Measurements from ENCODE around the gene CASKIN1. TPM values are rescaled to one million over a fixed set of nuclear protein-coding genes. Genes with fewer than 3 reads are reported as not detected.

Gene CASKIN1
- total RNA-seq, 1 donor from 2014 or later, result 2.4 TPM

GRCh38 chr16:2166263-2167067 is 29.9 kb downstream of the CASKIN1 start:
- Mint-ChIP-seq H3K27me3 (ENCODE audit: unreplicated experiment) (no peaks in the 10 kb centered on the region), H3K36me3 (ENCODE audit: low read depth, unreplicated experiment) (peaks cover 7% of the 10 kb centered on the region), H3K27ac (ENCODE audit: unreplicated experiment) (peak overlapping the region; percentile 67), H3K9me3 (ENCODE audit: unreplicated experiment) (no peaks in the 10 kb centered on the region), H3K4me1 (ENCODE audit: unreplicated experiment) (peaks cover 13% of the 10 kb centered on the region), H3K4me3 (ENCODE audit: unreplicated experiment) (peak overlapping the region; percentile 65)
- DNase-seq (ENCODE audit: low spot score), result no peak
- no peak for TF ChIP-seq CTCF (IDR thresholded peaks at IDR 0.05; ENCODE audit: unreplicated experiment)

GRCh38 chr16:2165861-2166260 is 30.5 kb downstream of the CASKIN1 start:
- peaks cover 13% of the 10 kb centered on the region for H3K4me1 Mint-ChIP-seq (ENCODE audit: unreplicated experiment)
- peak overlapping the region; percentile 65 for H3K4me3 Mint-ChIP-seq (ENCODE audit: unreplicated experiment)
- DNase-seq (ENCODE audit: low spot score), result no peak
- no peak for TF ChIP-seq CTCF (IDR thresholded peaks at IDR 0.05; ENCODE audit: unreplicated experiment)
- peak overlapping the region; percentile 67 for H3K27ac Mint-ChIP-seq (ENCODE audit: unreplicated experiment)
- H3K27me3 Mint-ChIP-seq (ENCODE audit: unreplicated experiment), result no peaks in the 10 kb centered on the region
- H3K9me3 Mint-ChIP-seq (ENCODE audit: unreplicated experiment), result no peaks in the 10 kb centered on the region
- H3K36me3 Mint-ChIP-seq (ENCODE audit: low read depth, unreplicated experiment), result peaks cover 7% of the 10 kb centered on the region

DNA sequence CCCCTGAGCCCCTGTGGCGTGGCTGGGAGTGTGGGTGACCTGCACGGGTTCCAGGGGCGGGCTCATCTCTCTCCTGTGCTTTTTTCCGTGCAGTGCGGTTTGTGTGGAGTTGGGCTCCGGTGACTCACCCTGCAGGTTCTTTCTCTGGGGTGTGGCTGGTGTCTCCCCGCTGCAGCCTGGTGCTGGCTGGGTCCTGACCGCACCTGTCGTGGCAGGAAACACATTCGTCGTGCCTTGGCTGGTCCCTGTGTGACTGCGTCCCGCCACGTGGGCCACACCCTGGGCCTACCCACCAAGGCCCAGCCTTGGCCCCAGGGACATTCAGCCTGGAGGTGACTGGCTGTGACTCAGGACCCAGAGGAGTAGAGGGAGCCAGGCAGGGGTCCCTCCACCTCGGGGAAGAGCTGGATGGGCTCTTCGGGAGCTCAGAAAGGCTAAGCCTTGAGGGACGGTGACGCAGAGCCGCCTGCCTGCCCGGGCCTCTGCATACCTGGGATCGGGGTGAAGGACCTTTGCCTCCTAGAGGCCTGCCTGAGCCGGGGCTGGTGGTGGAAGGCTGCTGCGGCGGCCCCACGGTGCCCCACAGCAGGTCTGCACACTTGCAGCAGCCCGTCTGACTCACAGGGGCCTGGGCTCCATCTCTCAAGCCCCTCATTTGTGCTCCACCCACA is 33.1 kb downstream of the CASKIN1 start:
- H3K27me3 Mint-ChIP-seq (ENCODE audit: unreplicated experiment), result no peaks in the 10 kb centered on the region
- H3K4me3 Mint-ChIP-seq (ENCODE audit: unreplicated experiment), result no peak overlapping the region
- TF ChIP-seq CTCF (IDR thresholded peaks at IDR 0.05; ENCODE audit: unreplicated experiment), result no peak
- H3K9me3 Mint-ChIP-seq (ENCODE audit: unreplicated experiment), result no peaks in the 10 kb centered on the region
- peaks cover 7% of the 10 kb centered on the region for H3K36me3 Mint-ChIP-seq (ENCODE audit: low read depth, unreplicated experiment)
- no peak overlapping the region for H3K27ac Mint-ChIP-seq (ENCODE audit: unreplicated experiment)
- DNase-seq (ENCODE audit: low spot score), result no peak
- H3K4me1 Mint-ChIP-seq (ENCODE audit: unreplicated experiment), result peaks cover 12% of the 10 kb centered on the region

GRCh38 chr16:2162676-2163118 is 33.7 kb downstream of the CASKIN1 start:
- Mint-ChIP-seq H3K4me1 (ENCODE audit: unreplicated experiment) (peaks cover 16% of the 10 kb centered on the region), H3K9me3 (ENCODE audit: unreplicated experiment) (no peaks in the 10 kb centered on the region), H3K27ac (ENCODE audit: unreplicated experiment) (no peak overlapping the region), H3K36me3 (ENCODE audit: low read depth, unreplicated experiment) (peaks cover 7% of the 10 kb centered on the region), H3K27me3 (ENCODE audit: unreplicated experiment) (no peaks in the 10 kb centered on the region), H3K4me3 (ENCODE audit: unreplicated experiment) (no peak overlapping the region)
- no peak for DNase-seq (ENCODE audit: low spot score)
- TF ChIP-seq CTCF (IDR thresholded peaks at IDR 0.05; ENCODE audit: unreplicated experiment), result no peak

GRCh38 chr16:2161911-2162310 is 34.5 kb downstream of the CASKIN1 start:
- Mint-ChIP-seq H3K4me3 (ENCODE audit: unreplicated experiment) (no peak overlapping the region), H3K9me3 (ENCODE audit: unreplicated experiment) (no peaks in the 10 kb centered on the region), H3K27me3 (ENCODE audit: unreplicated experiment) (peaks cover 5% of the 10 kb centered on the region), H3K36me3 (ENCODE audit: low read depth, unreplicated experiment) (peaks cover 7% of the 10 kb centered on the region), H3K4me1 (ENCODE audit: unreplicated experiment) (peaks cover 23% of the 10 kb centered on the region), H3K27ac (ENCODE audit: unreplicated experiment) (no peak overlapping the region)
- DNase-seq (ENCODE audit: low spot score), result no peak
- no peak for TF ChIP-seq CTCF (IDR thresholded peaks at IDR 0.05; ENCODE audit: unreplicated experiment)

Measured in endothelial cell (in vitro differentiated cells).